GM12878 (cell line): ENCODE results near the gene RAD17. TPM values are rescaled to one million over a fixed set of nuclear protein-coding genes. Genes with fewer than 3 reads are reported as not detected.
"Not testable (repeated sequence)": the region's sequence is repeated elsewhere in the genome, so short reads cannot be mapped to it uniquely, and the experiment has no call there.

Experiments used
- ATAC-seq: fragments of 200-7000 bp; cut with Tn5 transposase; 3 replicates; pipeline ENCODE4 v1.9.1; 2020; ENCODE audit warnings: mild to moderate bottlenecking, moderate library complexity
- BruUV-seq: library from RNA; stranded (reverse); fragments of 400-500 nt; replicated peaks from 2 replicates; lab custom pipeline; 2021; lab: Mats Ljungman, UMichigan
- CTCF ChIA-PET: fragments of 300-600 bp; sonication (Branson Sonifier 250); formaldehyde crosslinking; extraction: SDS; loops from one replicate; lab custom pipeline; 2021; ENCODE audit warnings: inconsistent platforms; lab: Yijun Ruan, JAX
- POLR2A ChIA-PET: fragments of 350-600 bp; formaldehyde crosslinking; extraction: SDS; loops from one replicate; lab custom pipeline; 2021; ENCODE audit warnings: inconsistent platforms; lab: Charles Lee
- RAD21 ChIA-PET: fragments of 300-600 bp; sonication (Branson Sonifier 250); formaldehyde crosslinking; loops from one replicate; lab custom pipeline; 2023; ENCODE audit warnings: antibody characterized with exemption; ENCODE audit not compliant: unreplicated experiment; lab: Charles Lee
- SMC1A ChIA-PET: fragments of 300-600 bp; sonication (Branson Sonifier 250); formaldehyde crosslinking; loops from one replicate; lab custom pipeline; 2023; ENCODE audit not compliant: unreplicated experiment, uncharacterized antibody; lab: Charles Lee
- DNase-seq: peaks from one replicate; pipeline ENCODE4 v3.0.0-alpha.2; 2011; ENCODE audit warnings: low read depth, low spot score
- FAIRE-seq: peaks from 3 replicates; lab custom pipeline; 2011; peaks lifted over from hg19 to GRCh38; lab: Jason Lieb, UNC
- H2AFZ ChIP-seq: 2 replicates; pipeline ENCODE4 v1.6.0; 2011; ENCODE audit warnings: low read depth, low read length, control low read depth; ENCODE audit not compliant: control insufficient read depth
- H3K27ac ChIP-seq: 2 replicates; pipeline ENCODE4 v1.5.1; 2011; ENCODE audit warnings: control low read depth; ENCODE audit not compliant: control insufficient read depth, insufficient read depth
- H3K27me3 ChIP-seq, 2 experiments: replicated peaks in 1 of 2; 2 replicates each; pipeline versions ENCODE4 v1.6.0 to v1.6.1; 2011; ENCODE audit warnings: low read length in 1 of 2; ENCODE audit not compliant: control insufficient read depth in 2 of 2, insufficient read depth in 2 of 2
- H3K36me3 ChIP-seq, 2 experiments: 2 replicates each; pipeline ENCODE4 v1.5.1; 2011; ENCODE audit warnings: low read length in 1 of 2; ENCODE audit not compliant: control insufficient read depth in 2 of 2, insufficient read depth in 2 of 2
- H3K4me1 ChIP-seq: 2 replicates; pipeline ENCODE4 v1.6.1; 2011; ENCODE audit warnings: mild to moderate bottlenecking, low read length, moderate library complexity, mixed read lengths; ENCODE audit not compliant: control insufficient read depth, insufficient read depth
- H3K4me2 ChIP-seq: 2 replicates; pipeline ENCODE4 v1.6.0; 2011; ENCODE audit warnings: control low read depth; ENCODE audit not compliant: control insufficient read depth, insufficient read depth
- H3K4me3 ChIP-seq: fragments of 200-600 bp; sonication (generic); 2 replicates; pipeline ENCODE4 v1.5.1; 2016
- H3K79me2 ChIP-seq: 2 replicates; pipeline ENCODE4 v1.6.0; 2011; ENCODE audit warnings: low read length; ENCODE audit not compliant: control insufficient read depth, insufficient read depth
- H3K9ac ChIP-seq: 2 replicates; pipeline ENCODE4 v1.8.0; 2011; ENCODE audit warnings: low read length, control low read depth, mixed read lengths; ENCODE audit not compliant: control insufficient read depth, insufficient read depth
- H3K9me3 ChIP-seq: replicated peaks from 3 replicates; pipeline ENCODE4 v1.5.1; 2011; ENCODE audit warnings: mild to moderate bottlenecking, low read length; ENCODE audit not compliant: control insufficient read depth, insufficient read depth
- H4K20me1 ChIP-seq: 2 replicates; pipeline ENCODE4 v1.6.0; 2011; ENCODE audit not compliant: control insufficient read depth, insufficient read depth
- BMI1 ChIP-seq: fragments of 450-650 bp; IDR thresholded peaks from 2 replicates; pipeline ENCODE4 v1.6.1; 2016; ENCODE audit warnings: mild to moderate bottlenecking, moderate library complexity, borderline replicate concordance
- WGBS: methylation state at CpG from one replicate; pipeline ENCODE4 v1.1.6; 2016; ENCODE audit warnings: low lambda C conversion rate; ENCODE audit not compliant: insufficient replicate concordance, insufficient coverage; ENCODE audit errors: missing lambda C conversion rate; 5-methylcytosine and 5-hydroxymethylcytosine counted together
- in situ Hi-C: fragments of 300-500 bp; cut with MboI; formaldehyde crosslinking; loops from 9 replicates; pipeline ENCODE4 v1.14.3; 2018; ENCODE audit warnings: mixed read lengths
- intact Hi-C: fragments of 100-400 bp; cut with micrococcal nuclease; formaldehyde crosslinking; loops from one replicate; pipeline ENCODE4 v1.14.2; 2022; ENCODE audit not compliant: unreplicated experiment
- polyA plus RNA-seq, 11 experiments: library from polyadenylated mRNA; depleted of rRNA in 4 of 11; unstranded in 6 of 11; stranded (reverse) in 5 of 11; fragments of >200 nt; fragmentation: Nextera tagmentation in 4 of 11; fragmentation: Illumina TruSeq in 1 of 11; extraction: Ambion mirVana in 4 of 11; extraction: Trizol in 1 of 11; gene quantifications; 1 replicate in 1 of 11; 2 replicates in 10 of 11; pipeline versions ENCODE4 v1.2.1 to v1.2.3, GENCODE V29; 2011 to 2016; ENCODE audit warnings: inconsistent platforms in 2 of 11, missing spikeins in 2 of 11, low read depth in 1 of 11
- total RNA-seq, 4 experiments: library from RNA; depleted of rRNA in 3 of 4; stranded (reverse); fragments of >200 nt in 3 of 4; fragmentation: Illumina TruSeq in 1 of 4; extraction: Trizol in 1 of 4; gene quantifications; 2 replicates each; pipeline versions ENCODE4 v1.2.1 to v1.2.3, GENCODE V29; 2013 to 2021

The RAD17 gene
- total and polyA plus RNA-seq, 10 of the 15 experiments (the other 5 are each of a cell fraction or from before 2014, with no cell fraction given) = 23.9 to 55.4 (median 44.5) TPM

DNA sequence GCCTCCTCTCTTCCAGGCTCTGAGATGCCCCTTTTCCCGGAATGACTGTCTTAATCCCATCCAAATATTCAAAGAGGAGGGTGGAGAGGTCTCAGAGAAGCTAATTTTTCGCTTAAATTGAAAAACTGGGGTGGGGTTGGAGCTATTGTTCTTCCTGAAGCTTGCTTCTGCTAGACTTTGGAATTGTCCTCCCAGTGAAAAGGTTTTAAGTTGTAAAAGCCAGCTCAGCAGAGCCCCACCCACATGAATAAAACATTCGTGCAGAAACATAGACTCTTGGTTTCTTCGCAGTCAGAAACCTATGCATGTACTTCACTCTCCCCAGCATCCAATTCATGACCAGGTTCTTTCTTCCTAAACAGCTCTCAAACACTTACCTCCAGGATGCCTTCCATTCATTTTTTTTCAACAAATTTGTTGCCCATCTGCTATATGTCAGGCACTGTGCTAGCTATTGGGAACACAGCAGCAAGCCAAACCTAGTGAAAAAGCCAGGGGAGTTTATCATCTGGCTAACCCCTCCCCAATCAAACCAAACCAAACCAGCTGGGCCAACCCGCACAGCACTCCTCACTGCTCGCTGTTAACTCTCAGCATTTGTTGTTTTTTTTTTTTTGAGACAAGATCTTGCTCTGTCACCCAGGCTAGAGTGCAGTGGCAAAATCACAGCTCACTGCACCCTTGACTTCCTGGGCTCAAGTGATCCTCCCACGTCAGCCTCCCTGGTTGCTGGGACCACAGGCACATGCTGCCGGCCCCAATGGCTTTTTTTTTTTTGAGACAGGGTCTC lies 85.0 kb downstream of the RAD17 start:
- Histone ChIP-seq H3K79me2 (no peaks in the 10 kb centered on the region), H2AFZ (peak overlapping the region; percentile 39), H3K27ac (no peak overlapping the region)
- CTCF ChIA-PET = no interaction called here
- FAIRE-seq = no peak
- intact Hi-C loops = no loop called here
- no peak for TF ChIP-seq BMI1
- TF ChIP-seq, all 136 proteins: peak for 0
- H3K4me3 ChIP-seq = no peak overlapping the region
- no peak overlapping the region for H3K9ac ChIP-seq
- H4K20me1 ChIP-seq = no peaks in the 10 kb centered on the region
- H3K9me3 ChIP-seq = no peaks in the 10 kb centered on the region
- 43% methylated on average over 8 of the region's 8 CpGs for whole genome bisulfite sequencing
- no TSS peak for BruUV-seq
- H3K4me1 ChIP-seq = no peaks in the 10 kb centered on the region
- H3K4me2 ChIP-seq = no peak overlapping the region
- H3K27me3 ChIP-seq = no peaks in the 10 kb centered on the region
- RAD21 ChIA-PET = no interaction called here
- in situ Hi-C loops = no loop called here
- ATAC-seq (no peak), DNase-seq (no peak)
- SMC1A ChIA-PET = no interaction called here
- no peaks in the 10 kb centered on the region for H3K36me3 ChIP-seq
- POLR2A ChIA-PET = interaction anchor here (1.2 kb wide), 1 partner anchor 15 kb away, joined by 3 read pairs; no protein-coding TSS in a partner anchor

DNA sequence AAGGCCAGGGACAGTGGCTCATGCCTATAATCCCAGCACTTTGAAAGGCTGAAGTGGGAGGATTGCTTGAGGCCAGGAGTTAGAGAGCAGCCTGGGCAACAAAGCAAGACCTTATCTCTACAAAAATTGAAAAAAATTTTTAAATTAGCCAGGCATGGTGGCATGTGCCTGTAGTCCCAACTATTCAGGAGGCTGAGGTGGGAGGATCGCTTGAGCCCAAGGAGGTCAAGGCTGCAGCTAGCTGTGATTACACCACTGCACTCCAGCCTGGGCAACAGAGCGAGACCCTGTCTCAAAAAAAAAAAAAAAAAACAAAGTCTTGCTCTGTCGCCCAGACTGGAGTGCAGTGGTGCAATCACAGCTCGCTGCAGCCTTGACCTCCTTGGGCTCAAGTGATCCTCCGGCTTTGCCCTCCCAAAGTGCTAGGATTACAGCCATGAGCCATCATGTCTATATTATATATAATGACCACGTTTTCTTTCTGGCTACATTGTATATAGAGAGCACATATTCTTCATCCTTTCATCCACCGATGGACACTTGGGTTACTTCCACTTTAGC lies 85.9 kb downstream of the RAD17 start:
- not testable (repeated sequence) for FAIRE-seq, H2AFZ ChIP-seq, H3K4me1 ChIP-seq

More for the DNA sequence above, 85.9 kb downstream of the RAD17 start:
- H3K4me3 ChIP-seq, H3K79me2 ChIP-seq, H3K27me3 ChIP-seq, RAD21 ChIA-PET, DNase-seq, H3K36me3 ChIP-seq, ATAC-seq, BruUV-seq, CTCF ChIA-PET, in situ Hi-C loops, intact Hi-C loops, H3K4me2 ChIP-seq, H3K9me3 ChIP-seq, H3K27ac ChIP-seq, H4K20me1 ChIP-seq, H3K9ac ChIP-seq, SMC1A ChIA-PET: not testable (repeated sequence)
- POLR2A ChIA-PET = interaction anchor here (1.2 kb wide), 1 partner anchor 16 kb away, joined by 3 read pairs; no protein-coding TSS in a partner anchor
- 57% methylated on average over 7 of the region's 7 CpGs for WGBS
